SK-N-SH treated with all-trans-retinoic acid at 6 μM for 48 hours (cell line): ENCODE results near the gene OSBPL9.

Experiments used
- ATAC-seq: fragments of 200-7000 bp; cut with Tn5 transposase; 3 replicates; pipeline ENCODE4 v1.9.1; 2020; ENCODE audit warnings: mild to moderate bottlenecking, moderate library complexity
- ARNTL ChIP-seq: fragments of 450-650 bp; formaldehyde crosslinking; IDR thresholded peaks from 2 replicates; pipeline ENCODE4 v1.5.0; 2020; ENCODE audit warnings: low read depth, mild to moderate bottlenecking, moderate library complexity, borderline replicate concordance
- BACH2 ChIP-seq: fragments of 250-450 bp; sonication (Bioruptor Pico); IDR thresholded peaks from 2 replicates; pipeline ENCODE4 v1.9.0; 2021; ENCODE audit warnings: mild to moderate bottlenecking, borderline replicate concordance
- CREB5 ChIP-seq: fragments of 250-450 bp; sonication (Bioruptor Pico); IDR thresholded peaks from 2 replicates; pipeline ENCODE4 v1.5.1; 2020; ENCODE audit warnings: low read depth, mild to moderate bottlenecking, moderate library complexity
- CSDC2 ChIP-seq: fragments of 250-450 bp; sonication (Bioruptor Pico); IDR thresholded peaks from 2 replicates; pipeline ENCODE4 v1.5.0; 2020; ENCODE audit warnings: mild to moderate bottlenecking, moderate library complexity
- CSRNP3 ChIP-seq: fragments of 250-450 bp; sonication (Bioruptor Pico); IDR thresholded peaks from 2 replicates; pipeline ENCODE4 v1.5.1; 2021; ENCODE audit warnings: mild to moderate bottlenecking, moderate library complexity
- ESRRG ChIP-seq: fragments of 250-450 bp; sonication (Bioruptor Pico); IDR thresholded peaks from 2 replicates; pipeline ENCODE4 v1.6.1; 2021; ENCODE audit warnings: mild to moderate bottlenecking
- GLIS3 ChIP-seq: fragments of 250-450 bp; sonication (Bioruptor Pico); IDR thresholded peaks from 2 replicates; pipeline ENCODE4 v1.5.0; 2020; ENCODE audit warnings: mild to moderate bottlenecking, moderate library complexity
- ISL1 ChIP-seq: fragments of 250-450 bp; sonication (Bioruptor Pico); IDR thresholded peaks from 2 replicates; pipeline ENCODE4 v2.1.2; 2022; ENCODE audit warnings: mild to moderate bottlenecking, moderate library complexity
- OSR1 ChIP-seq: fragments of 250-450 bp; sonication (Bioruptor Pico); IDR thresholded peaks from 2 replicates; pipeline ENCODE4 v1.8.0; 2022; ENCODE audit warnings: moderate library complexity, mild to moderate bottlenecking, inconsistent platforms
- PATZ1 ChIP-seq: fragments of 250-450 bp; sonication (Bioruptor Pico); IDR thresholded peaks from 2 replicates; pipeline ENCODE4 v1.8.0; 2020; ENCODE audit warnings: mild to moderate bottlenecking, moderate library complexity, borderline replicate concordance
- POU6F1 ChIP-seq: fragments of 250-450 bp; sonication (Bioruptor Pico); IDR thresholded peaks from 2 replicates; pipeline ENCODE4 v1.8.0; 2021; ENCODE audit warnings: low read depth, mild to moderate bottlenecking, moderate library complexity, borderline replicate concordance
- PPARA ChIP-seq: fragments of 250-450 bp; sonication (Bioruptor Pico); IDR thresholded peaks from 2 replicates; pipeline ENCODE4 v1.5.0; 2020; ENCODE audit warnings: mild to moderate bottlenecking, borderline replicate concordance
- RARB ChIP-seq: fragments of 250-450 bp; sonication (Bioruptor Pico); IDR thresholded peaks from 2 replicates; pipeline ENCODE4 v1.8.0; 2021; ENCODE audit warnings: mild to moderate bottlenecking, moderate library complexity
- TCF4 ChIP-seq: fragments of 250-450 bp; sonication (Bioruptor Pico); IDR thresholded peaks from 2 replicates; pipeline ENCODE4 v1.8.0; 2021; ENCODE audit warnings: mild to moderate bottlenecking, moderate library complexity, borderline replicate concordance
- TOX ChIP-seq: fragments of 250-450 bp; sonication (Bioruptor Pico); IDR thresholded peaks from 2 replicates; pipeline ENCODE4 v1.8.0; 2021; ENCODE audit warnings: mild to moderate bottlenecking, moderate library complexity, borderline replicate concordance
- TSHZ2 ChIP-seq: fragments of 250-450 bp; sonication (Bioruptor Pico); IDR thresholded peaks from 2 replicates; pipeline ENCODE4 v1.5.0; 2020; ENCODE audit warnings: mild to moderate bottlenecking, moderate library complexity
- ZC3H10 ChIP-seq: fragments of 250-450 bp; sonication (Bioruptor Pico); IDR thresholded peaks from 2 replicates; pipeline ENCODE4 v1.5.1; 2021; ENCODE audit warnings: mild to moderate bottlenecking, moderate library complexity
- ZFP3 ChIP-seq: fragments of 250-450 bp; sonication (Bioruptor Pico); IDR thresholded peaks from 2 replicates; pipeline ENCODE4 v1.5.0; 2020; ENCODE audit warnings: mild to moderate bottlenecking, moderate library complexity
- ZFP30 ChIP-seq: fragments of 450-650 bp; formaldehyde crosslinking; IDR thresholded peaks from 2 replicates; pipeline ENCODE4 v1.5.0; 2022; ENCODE audit warnings: mild to moderate bottlenecking, moderate library complexity
- ZNF70 ChIP-seq: fragments of 450-650 bp; formaldehyde crosslinking; IDR thresholded peaks from 2 replicates; pipeline ENCODE4 v1.5.0; 2020; ENCODE audit warnings: mild to moderate bottlenecking, moderate library complexity
- ZNF8 ChIP-seq: fragments of 450-650 bp; formaldehyde crosslinking; IDR thresholded peaks from 2 replicates; pipeline ENCODE4 v1.5.0; 2020; ENCODE audit warnings: mild to moderate bottlenecking, moderate library complexity

OSBPL9 gene

GRCh38 chr1:51673279-51673678 lies 56.4 kb downstream of the OSBPL9 start:
- ATAC-seq = no peak
- no peak for TF ChIP-seq ZNF70
- TF ChIP-seq, all 23 proteins: peak for 0

GRCh38 chr1:51675177-51675780 lies 58.4 kb downstream of the OSBPL9 start:
- TF ChIP-seq PATZ1 (CRISPR knock-in tag) (no peak), TSHZ2 (no peak), ZNF70 (no peak), TCF4 (no peak), POU6F1 (CRISPR knock-in tag) (no peak), ARNTL (CRISPR knock-in tag) (no peak), TOX (no peak), GLIS3 (CRISPR knock-in tag) (no peak), ZFP30 (CRISPR knock-in tag) (no peak)
- TF ChIP-seq, all 23 proteins: peak for 0

GRCh38 chr1:51679435-51679834 lies 62.5 kb downstream of the OSBPL9 start:
- peak; percentile 53; the same call in 2 of the 3 replicates for ATAC-seq
- TF ChIP-seq CSDC2 (CRISPR knock-in tag) (no peak), ZFP3 (CRISPR knock-in tag) (no peak), BACH2 (CRISPR knock-in tag) (no peak), TCF4 (no peak), TOX (no peak), GLIS3 (CRISPR knock-in tag) (no peak), ZC3H10 (no peak), RARB (CRISPR knock-in tag) (no peak), ISL1 (CRISPR knock-in tag) (no peak), ZNF70 (no peak)

More at GRCh38 chr1:51675177-51675780, 58.4 kb downstream of the OSBPL9 start:
- ATAC-seq = no peak

GRCh38 chr1:51684776-51685175 lies 67.9 kb downstream of the OSBPL9 start:
- no peak for ATAC-seq
- TF ChIP-seq CSDC2 (CRISPR knock-in tag) (no peak), ZNF70 (no peak), ZFP30 (CRISPR knock-in tag) (no peak), ESRRG (CRISPR knock-in tag) (no peak), PPARA (CRISPR knock-in tag) (no peak), ARNTL (CRISPR knock-in tag) (no peak)

- ATAC-seq = no peak
- TF ChIP-seq POU6F1 (CRISPR knock-in tag) = no peak
- TF ChIP-seq ARNTL (CRISPR knock-in tag) = no peak
- TF ChIP-seq CSRNP3 (CRISPR knock-in tag) = no peak
- no peak for TF ChIP-seq BACH2 (CRISPR knock-in tag)
- no peak for TF ChIP-seq CSDC2 (CRISPR knock-in tag)
- TF ChIP-seq CREB5 (CRISPR knock-in tag) = no peak
- no peak for TF ChIP-seq OSR1 (CRISPR knock-in tag)
- no peak for TF ChIP-seq TOX
- TF ChIP-seq ZNF8 (CRISPR knock-in tag) = no peak
- TF ChIP-seq PATZ1 (CRISPR knock-in tag) = no peak
- TF ChIP-seq ZFP3 (CRISPR knock-in tag) = no peak
- no peak for TF ChIP-seq GLIS3 (CRISPR knock-in tag)
Measured at GRCh38 chr1:51686450-51686849, 69.6 kb downstream of the OSBPL9 start.
